GM21529 (cell line): ENCODE results near the gene PCDHB10.
"Not testable (repeated sequence)": the region's sequence is repeated elsewhere in the genome, so short reads cannot be mapped to it uniquely, and the experiment has no call there.

Source experiments
- ATAC-seq: cut with Tn5 transposase; IDR thresholded peaks from one replicate; pipeline ENCODE4 v1.9.1; 2021; ENCODE audit not compliant: unreplicated experiment

PCDHB10 gene

DNA sequence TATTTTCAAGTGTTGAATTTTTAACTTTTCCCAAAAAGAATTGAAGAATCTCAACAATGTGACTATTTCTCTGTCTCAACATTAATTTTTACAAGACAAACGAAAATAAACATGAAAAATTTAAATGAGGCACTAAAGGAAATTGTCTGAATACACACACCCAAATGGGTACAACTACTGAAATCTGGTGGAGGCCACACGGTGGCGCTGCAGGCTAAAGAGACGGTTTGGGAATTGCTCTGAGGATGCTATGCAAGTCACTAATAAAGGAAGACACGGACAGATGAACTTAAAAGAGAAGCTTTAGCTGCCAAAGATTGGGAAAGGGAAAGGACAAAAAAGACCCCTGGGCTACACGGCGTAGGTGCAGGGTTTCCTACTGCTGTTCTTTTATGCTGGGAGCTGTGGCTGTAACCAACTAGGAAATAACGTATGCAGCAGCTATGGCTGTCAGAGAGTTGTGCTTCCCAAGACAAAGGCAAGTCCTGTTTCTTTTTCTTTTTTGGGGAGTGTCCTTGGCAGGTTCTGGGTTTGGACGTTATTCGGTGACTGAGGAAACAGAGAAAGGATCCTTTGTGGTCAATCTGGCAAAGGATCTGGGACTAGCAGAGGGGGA lies at the start of gene PCDHB10:
PCDHB10 (plus strand) TSS at position 244 of the 616 bp plus-strand sequence; CDS start at position 444, 200 bp downstream.
- no peak for ATAC-seq

DNA sequence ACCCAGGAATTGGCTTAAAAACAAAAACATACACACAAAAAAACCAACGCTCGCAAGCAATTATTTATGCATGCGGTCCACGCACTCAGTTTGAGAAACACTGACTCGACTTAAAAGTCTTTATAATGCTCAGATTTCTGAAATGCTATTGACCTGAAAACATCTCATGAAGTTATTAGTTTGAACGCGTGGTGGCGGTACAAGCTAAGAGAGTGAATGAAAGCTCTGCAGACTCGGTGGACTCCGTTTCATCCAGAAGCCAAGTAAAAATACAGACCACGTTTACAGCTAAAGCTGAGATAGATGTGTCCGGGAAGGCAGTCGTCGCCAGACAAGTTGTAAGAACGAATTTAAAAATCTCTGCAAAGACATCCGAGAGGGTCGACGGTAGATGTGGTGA lies 42.3 kb upstream of the PCDHB10 start, which contains the start of gene PCDHB6:
PCDHB6 (plus strand) TSS at position 246 of the 400 bp plus-strand sequence. CDS start 201 bp downstream, outside the sequence.
- ATAC-seq = no peak

DNA sequence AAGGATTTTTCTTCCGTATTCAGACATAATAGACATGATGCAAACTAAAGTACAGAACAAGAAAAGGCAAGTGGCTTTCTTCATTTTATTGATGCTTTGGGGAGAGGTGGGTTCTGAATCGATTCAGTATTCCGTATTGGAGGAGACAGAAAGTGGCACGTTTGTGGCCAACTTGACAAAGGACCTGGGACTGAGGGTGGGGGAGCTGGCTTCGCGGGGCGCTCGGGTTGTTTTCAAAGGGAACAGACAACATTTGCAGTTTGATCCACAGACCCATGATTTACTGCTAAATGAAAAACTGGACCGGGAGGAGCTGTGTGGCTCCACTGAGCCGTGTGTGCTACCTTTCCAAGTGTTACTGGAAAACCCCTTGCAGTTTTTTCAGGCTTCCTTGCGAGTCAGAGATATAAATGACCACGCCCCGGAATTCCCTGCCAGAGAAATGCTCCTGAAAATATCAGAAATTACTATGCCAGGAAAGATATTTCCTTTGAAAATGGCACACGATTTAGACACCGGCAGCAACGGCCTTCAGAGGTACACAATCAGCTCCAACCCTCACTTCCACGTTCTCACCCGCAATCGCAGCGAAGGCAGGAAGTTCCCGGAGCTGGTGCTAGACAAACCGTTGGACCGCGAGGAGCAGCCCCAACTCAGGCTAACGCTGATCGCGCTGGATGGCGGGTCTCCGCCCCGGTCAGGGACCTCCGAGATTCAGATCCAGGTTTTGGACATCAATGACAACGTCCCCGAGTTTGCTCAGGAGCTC lies 41.7 kb upstream of the PCDHB10 start:
- ATAC-seq = no peak

DNA sequence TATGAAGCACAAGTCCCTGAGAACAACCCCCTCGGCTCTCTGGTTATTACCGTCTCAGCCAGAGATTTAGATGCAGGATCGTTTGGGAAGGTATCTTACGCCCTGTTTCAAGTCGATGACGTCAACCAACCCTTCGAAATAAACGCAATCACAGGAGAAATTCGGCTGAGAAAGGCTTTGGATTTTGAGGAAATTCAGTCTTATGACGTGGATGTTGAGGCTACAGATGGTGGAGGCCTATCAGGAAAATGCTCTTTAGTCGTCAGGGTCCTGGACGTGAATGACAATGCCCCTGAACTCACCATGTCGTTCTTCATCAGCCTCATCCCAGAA lies 41.2 kb upstream of the PCDHB10 start:
- ATAC-seq = no peak

DNA sequence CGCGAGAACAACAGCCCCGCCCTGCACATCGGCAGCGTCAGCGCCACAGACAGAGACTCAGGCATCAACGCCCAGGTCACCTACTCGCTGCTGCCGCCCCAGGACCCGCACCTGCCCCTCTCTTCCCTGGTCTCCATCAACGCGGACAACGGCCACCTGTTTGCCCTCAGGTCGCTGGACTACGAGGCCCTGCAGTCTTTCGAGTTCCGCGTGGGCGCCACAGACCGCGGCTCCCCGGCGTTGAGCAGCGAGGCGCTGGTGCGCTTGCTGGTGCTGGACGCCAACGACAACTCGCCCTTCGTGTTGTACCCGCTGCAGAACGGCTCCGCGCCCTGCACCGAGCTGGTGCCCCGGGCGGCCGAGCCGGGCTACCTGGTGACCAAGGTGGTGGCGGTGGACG lies 40.5 kb upstream of the PCDHB10 start:
- ATAC-seq = not testable (repeated sequence)

DNA sequence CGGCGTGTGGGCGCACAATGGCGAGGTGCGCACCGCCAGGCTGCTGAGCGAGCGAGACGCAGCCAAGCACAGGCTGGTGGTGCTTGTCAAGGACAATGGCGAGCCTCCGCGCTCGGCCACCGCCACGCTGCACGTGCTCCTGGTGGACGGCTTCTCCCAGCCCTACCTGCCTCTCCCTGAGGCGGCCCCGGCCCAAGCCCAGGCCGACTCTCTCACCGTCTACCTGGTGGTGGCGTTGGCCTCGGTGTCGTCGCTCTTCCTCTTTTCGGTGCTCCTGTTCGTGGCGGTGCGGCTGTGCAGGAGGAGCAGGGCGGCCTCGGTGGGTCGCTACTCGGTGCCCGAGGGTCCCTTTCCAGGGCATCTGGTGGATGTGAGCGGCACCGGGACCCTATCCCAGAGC lies 40.1 kb upstream of the PCDHB10 start:
- ATAC-seq = not testable (repeated sequence)

DNA sequence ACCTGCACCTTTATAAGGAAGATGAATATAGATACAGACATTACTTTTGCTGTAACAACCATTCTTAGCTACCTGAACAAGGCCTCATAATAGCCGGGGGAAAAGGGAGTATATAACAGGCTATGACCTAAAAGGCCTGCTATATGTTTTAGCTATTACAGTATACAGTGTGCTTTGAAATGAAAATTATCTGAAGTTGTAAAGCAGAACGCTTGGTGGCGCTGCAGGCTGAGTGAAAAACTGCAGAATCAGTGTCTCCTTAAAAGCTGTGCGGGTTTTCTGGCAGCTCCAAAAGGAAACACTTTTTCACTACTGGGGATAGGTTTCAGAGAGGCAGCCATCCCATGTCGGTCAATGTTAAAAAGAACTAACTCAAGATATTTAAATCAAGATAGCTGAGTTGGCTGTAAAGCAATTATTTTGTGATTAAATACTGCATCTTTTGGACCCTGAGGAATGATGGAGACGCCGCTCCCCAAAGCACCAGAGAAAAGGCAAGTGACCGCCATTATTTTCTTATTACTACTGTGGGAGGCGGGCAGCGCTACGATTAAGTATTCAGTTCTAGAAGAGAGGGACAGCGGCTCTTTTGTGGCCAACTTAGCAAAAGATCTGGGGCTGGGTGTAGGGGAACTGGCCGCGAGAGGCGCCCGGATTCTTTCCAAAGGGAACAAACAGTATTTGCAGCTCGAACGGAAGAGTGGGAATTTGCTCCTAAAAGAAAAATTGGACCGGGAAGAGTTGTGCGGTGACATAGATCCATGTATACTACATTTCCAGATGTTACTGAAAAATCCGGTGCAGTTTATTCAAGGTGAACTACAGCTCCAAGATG lies 36.4 kb upstream of the PCDHB10 start:
- no peak for ATAC-seq

DNA sequence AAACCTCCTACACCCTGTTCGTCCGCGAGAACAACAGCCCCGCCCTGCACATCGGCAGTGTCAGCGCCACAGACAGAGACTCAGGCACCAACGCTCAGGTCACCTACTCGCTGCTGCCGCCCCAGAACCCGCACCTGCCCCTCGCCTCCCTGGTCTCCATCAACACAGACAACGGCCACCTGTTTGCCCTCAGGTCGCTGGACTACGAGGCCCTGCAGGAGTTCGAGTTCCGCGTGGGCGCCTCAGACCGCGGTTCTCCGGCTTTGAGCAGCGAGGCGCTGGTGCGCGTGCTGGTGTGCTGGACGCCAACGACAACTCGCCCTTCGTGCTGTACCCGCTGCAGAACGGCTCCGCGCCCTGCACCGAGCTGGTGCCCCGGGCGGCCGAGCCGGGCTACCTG lies 34.8 kb upstream of the PCDHB10 start:
- ATAC-seq = not testable (repeated sequence)

DNA sequence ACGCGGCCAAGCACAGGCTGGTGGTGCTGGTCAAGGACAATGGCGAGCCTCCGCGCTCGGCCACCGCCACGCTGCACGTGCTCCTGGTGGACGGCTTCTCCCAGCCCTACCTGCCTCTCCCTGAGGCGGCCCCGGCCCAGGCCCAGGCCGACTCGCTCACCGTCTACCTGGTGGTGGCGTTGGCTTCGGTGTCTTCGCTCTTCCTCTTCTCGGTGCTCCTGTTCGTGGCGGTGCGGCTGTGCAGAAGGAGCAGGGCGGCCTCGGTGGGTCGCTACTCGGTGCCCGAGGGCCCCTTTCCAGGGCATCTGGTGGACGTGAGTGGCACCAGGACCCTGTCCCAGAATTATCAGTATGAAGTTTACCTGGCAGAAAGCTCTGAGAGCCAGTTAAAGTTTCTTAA lies 34.3 kb upstream of the PCDHB10 start:
- not testable (repeated sequence) for ATAC-seq

DNA sequence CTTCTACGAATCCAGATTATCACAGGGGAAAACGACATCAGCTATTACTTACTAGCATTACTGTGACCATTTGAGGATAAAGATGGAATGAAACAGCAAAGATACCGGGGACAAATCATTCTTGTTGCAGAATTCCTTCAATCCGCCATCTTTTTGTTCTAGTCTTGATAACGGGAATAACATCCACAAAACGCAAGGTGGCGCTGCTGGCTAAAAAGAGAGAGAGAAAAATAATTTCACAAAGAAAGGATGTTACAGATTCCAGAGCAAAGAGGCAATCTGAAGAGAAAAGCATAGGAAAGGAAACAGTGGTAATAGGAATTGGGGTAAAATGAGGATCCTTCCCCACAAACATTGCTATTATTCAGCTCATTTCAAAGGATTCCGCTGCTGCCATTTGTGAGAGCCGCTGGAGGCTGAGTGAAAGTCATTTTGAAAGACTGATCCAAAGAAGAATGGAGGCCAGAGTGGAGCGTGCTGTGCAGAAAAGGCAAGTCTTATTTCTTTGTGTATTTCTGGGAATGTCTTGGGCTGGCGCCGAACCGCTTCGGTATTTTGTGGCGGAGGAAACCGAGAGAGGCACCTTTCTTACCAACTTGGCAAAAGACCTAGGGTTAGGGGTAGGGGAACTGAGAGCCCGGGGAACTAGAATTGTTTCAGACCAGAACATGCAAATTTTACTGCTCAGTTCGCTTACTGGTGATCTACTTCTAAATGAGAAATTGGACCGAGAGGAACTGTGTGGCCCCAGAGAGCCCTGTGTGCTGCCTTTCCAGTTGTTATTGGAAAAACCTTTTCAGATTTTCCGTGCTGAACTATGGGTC lies 19.6 kb upstream of the PCDHB10 start, which contains the start of gene PCDHB7:
PCDHB7 (plus strand) TSS at position 264 of the 824 bp plus-strand sequence; CDS start at position 456, 192 bp downstream.
- ATAC-seq = no peak

DNA sequence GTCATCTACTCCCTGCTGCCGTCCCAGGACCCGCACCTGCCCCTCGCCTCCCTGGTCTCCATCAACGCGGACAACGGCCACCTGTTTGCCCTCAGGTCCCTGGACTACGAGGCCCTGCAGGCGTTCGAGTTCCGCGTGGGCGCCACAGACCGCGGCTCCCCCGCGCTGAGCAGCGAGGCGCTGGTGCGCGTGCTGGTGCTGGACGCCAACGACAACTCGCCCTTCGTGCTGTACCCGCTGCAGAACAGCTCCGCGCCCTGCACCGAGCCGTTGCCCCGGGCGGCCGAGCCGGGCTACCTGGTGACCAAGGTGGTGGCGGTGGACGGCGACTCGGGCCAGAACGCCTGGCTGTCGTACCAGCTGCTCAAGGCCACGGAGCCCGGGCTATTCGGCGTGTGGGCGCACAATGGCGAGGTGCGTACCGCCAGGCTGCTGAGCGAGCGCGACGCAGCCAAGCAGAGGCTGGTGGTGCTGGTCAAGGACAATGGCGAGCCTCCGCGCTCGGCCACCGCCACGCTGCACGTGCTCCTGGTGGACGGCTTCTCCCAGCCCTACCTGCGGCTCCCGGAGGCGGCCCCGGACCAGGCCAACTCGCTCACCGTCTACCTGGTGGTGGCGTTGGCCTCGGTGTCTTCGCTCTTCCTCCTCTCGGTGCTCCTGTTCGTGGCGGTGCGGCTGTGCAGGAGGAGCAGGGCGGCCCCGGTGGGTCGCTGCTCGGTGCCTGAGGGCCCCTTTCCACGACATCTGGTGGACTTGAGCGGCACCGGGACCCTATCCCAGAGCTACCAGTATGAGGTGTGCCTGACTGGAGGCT lies 17.7 kb upstream of the PCDHB10 start:
- ATAC-seq = not testable (repeated sequence)

DNA sequence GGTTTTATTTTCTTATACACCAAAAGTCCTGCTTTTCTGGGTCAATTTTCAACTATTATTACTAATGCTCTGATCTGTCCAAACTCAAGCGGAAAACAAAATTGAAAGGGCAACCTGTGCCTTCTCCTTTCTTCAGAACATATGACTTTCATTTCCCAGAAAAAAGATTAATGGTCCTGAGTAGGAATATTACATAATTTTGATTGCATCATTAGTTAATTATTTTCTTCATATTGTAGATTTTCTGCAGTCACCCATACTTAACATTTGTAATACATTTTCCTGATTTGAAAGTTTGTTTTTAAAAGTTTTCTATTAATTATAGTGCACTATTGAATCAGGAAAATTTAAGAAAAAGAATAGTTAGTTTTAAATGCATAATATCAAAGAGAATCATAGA lies 16.2 kb upstream of the PCDHB10 start:
- no peak for ATAC-seq

DNA sequence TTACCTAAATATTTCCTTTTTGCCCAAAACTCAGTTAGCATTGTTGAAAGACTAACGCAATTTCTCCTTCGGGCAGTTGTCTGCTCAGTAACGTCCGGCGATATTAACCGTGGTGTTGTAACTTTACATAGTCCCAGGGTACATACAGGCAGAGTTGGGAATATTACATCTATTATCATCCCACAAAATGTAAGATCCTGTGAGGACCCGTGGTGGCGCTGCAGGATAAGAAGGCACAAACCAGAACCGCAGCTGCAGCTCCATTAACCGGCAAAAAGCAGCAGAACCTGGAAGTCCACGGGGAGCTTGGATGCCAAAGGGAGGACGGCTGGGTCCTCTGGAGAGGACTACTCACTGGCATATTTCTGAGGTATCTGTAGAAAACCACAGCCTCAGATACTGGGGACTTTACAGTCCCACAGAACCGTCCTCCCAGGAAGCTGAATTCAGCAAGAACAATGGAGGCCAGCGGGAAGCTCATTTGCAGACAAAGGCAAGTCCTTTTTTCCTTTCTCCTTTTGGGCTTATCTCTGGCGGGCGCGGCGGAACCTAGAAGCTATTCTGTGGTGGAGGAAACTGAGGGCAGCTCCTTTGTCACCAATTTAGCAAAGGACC lies 14.5 kb upstream of the PCDHB10 start, which contains the start of gene PCDHB8:
PCDHB8 (plus strand) TSS at position 214 of the 615 bp plus-strand sequence; CDS start at position 459, 245 bp downstream.
- not testable (repeated sequence) for ATAC-seq

DNA sequence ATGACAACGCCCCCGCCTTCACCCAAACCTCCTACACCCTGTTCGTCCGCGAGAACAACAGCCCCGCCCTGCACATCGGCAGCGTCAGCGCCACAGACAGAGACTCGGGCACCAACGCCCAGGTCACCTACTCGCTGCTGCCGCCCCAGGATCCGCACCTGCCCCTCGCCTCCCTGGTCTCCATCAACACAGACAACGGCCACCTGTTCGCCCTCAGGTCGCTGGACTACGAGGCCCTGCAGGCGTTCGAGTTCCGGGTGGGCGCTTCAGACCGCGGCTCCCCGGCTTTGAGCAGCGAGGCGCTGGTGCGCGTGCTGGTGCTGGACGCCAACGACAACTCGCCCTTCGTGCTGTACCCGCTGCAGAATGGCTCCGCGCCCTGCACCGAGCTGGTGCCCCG lies 12.8 kb upstream of the PCDHB10 start:
- ATAC-seq = not testable (repeated sequence)

DNA sequence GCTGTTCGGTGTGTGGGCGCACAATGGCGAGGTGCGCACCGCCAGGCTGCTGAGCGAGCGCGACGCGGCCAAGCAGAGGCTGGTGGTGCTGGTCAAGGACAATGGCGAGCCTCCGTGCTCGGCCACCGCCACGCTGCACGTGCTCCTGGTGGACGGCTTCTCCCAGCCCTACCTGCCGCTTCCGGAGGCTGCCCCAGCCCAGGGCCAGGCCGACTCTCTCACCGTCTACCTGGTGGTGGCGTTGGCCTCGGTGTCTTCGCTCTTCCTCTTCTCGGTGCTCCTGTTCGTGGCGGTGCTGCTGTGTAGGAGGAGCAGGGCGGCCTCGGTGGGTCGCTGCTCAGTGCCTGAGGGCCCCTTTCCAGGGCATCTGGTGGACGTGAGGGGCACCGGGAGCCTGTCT lies 12.3 kb upstream of the PCDHB10 start:
- ATAC-seq = not testable (repeated sequence)

DNA sequence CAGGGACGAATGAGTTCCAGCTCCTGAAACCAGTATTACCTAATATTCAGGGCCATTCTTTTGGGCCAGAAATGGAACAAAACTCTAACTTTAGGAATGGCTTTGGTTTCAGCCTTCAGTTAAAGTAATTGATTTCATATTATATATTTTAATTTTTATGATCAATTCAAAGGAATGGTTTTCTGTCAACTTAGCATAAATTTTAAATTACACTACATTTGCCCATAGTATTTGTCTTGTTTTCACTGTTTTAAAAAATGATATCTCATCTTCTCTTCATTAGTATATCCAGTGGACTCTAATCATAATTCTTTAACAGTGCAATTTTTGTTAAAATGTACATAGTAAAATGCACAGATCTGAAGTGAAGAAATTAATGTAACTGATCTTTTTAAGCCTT lies 11.8 kb upstream of the PCDHB10 start:
- no peak for ATAC-seq

DNA sequence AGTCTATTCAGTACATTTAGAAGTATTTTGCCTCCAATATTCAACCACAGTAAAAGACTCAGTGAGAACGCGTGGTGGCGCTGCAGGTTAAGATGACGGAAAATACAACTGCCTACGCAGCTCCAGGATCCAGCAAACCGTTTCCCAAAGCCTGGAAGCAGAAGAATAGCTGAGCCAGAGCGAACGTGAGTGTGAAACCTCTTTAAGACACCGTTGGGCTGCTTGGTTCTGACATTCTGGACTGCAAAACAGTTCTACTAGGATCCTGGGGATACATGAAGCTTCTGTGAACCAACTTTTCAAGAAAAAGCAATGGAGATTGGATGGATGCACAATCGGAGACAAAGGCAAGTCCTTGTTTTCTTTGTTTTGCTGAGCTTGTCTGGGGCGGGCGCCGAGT lies 9.9 kb upstream of the PCDHB10 start, which contains the start of gene PCDHB16:
PCDHB16 (plus strand) TSS at position 140 of the 400 bp plus-strand sequence; CDS start at position 313, 173 bp downstream.
- ATAC-seq = no peak

DNA sequence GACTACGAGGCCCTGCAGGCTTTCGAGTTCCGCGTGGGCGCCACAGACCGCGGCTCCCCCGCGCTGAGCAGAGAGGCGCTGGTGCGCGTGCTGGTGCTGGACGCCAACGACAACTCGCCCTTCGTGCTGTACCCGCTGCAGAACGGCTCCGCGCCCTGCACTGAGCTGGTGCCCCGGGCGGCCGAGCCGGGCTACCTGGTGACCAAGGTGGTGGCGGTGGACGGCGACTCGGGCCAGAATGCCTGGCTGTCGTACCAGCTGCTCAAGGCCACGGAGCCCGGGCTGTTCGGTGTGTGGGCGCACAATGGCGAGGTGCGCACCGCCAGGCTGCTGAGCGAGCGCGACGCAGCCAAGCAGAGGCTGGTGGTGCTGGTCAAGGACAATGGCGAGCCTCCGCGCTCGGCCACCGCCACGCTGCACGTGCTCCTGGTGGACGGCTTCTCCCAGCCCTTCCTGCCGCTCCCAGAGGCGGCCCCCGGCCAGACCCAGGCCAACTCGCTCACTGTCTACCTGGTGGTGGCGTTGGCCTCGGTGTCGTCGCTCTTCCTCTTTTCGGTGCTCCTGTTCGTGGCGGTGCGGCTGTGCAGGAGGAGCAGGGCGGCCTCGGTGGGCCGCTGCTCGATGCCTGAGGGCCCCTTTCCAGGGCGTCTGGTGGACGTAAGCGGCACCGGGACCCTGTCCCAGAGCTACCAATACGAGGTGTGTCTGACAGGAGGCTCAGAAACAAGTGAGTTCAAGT lies 7.9 kb upstream of the PCDHB10 start:
- not testable (repeated sequence) for ATAC-seq
